H1 (cell line): ENCODE data around the gene NOL4L. TPM values are rescaled to one million over a fixed set of nuclear protein-coding genes. Genes with fewer than 3 reads are reported as not detected.
A peak's percentile ranks its signal among the peaks of the same experiment; 100 is the strongest.

ENCODE experiments used
- CTCF ChIA-PET: fragments of 300-600 bp; sonication (Branson Sonifier 250); formaldehyde crosslinking; loops from one replicate; lab custom pipeline; 2021; ENCODE audit not compliant: partially characterized antibody; lab: Charles Lee
- POLR2A ChIA-PET: fragments of 300-600 bp; sonication (Branson Sonifier 250); formaldehyde crosslinking; loops from one replicate; lab custom pipeline; 2021; ENCODE audit warnings: inconsistent platforms; ENCODE audit not compliant: partially characterized antibody; lab: Charles Lee
- DNase-seq, 2 experiments: peaks; one replicate each; pipeline versions ENCODE4 v3.0.0 to v3.0.0-alpha.2; 2010 to 2022; ENCODE audit warnings: low spot score in 2 of 2, low read depth in 1 of 2, mixed read lengths in 1 of 2
- FAIRE-seq: peaks from 2 replicates; lab custom pipeline; 2011; peaks lifted over from hg19 to GRCh38; lab: Jason Lieb, UNC
- H2AFZ ChIP-seq: 2 replicates; pipeline ENCODE4 v1.8.1; 2012; ENCODE audit warnings: low read length, inconsistent platforms
- H2AK5ac ChIP-seq: 2 replicates; pipeline ENCODE4 v1.6.1; 2013; ENCODE audit warnings: low read depth, low read length
- H2BK120ac ChIP-seq: replicated peaks from 2 replicates; pipeline ENCODE3; 2013; ENCODE audit warnings: low read depth, low read length, inconsistent platforms
- H2BK12ac ChIP-seq: 2 replicates; pipeline ENCODE4 v1.6.1; 2013; ENCODE audit warnings: low read depth, low read length
- H2BK15ac ChIP-seq: 2 replicates; pipeline ENCODE4 v1.6.1; 2013; ENCODE audit warnings: low read length
- H2BK20ac ChIP-seq: 2 replicates; pipeline ENCODE4 v1.6.1; 2013; ENCODE audit warnings: low read length
- H2BK5ac ChIP-seq: 2 replicates; pipeline ENCODE4 v1.6.1; 2013; ENCODE audit warnings: low read depth, low read length
- H3K14ac ChIP-seq: 2 replicates; pipeline ENCODE4 v1.6.1; 2013; ENCODE audit warnings: inconsistent platforms; ENCODE audit not compliant: insufficient read length
- H3K18ac ChIP-seq: 2 replicates; pipeline ENCODE4 v1.6.1; 2013; ENCODE audit warnings: low read length; ENCODE audit errors: extremely low read depth
- H3K23ac ChIP-seq: 2 replicates; pipeline ENCODE4 v1.6.1; 2013; ENCODE audit warnings: inconsistent platforms; ENCODE audit not compliant: insufficient read length
- H3K23me2 ChIP-seq: 2 replicates; pipeline ENCODE4 v1.6.1; 2013; ENCODE audit warnings: low read depth, low read length
- H3K27ac ChIP-seq: 2 replicates; pipeline ENCODE4 v1.6.1; 2011; ENCODE audit warnings: low read depth, low read length, inconsistent platforms
- H3K27me3 ChIP-seq, 4 experiments: replicated peaks in 1 of 4; 1 replicate in 1 of 4; 2 replicates in 3 of 4; pipeline versions ENCODE4 v1.6.1 to v1.8.1; 2011 to 2013; ENCODE audit warnings: low read length in 3 of 4, mild to moderate bottlenecking in 3 of 4, inconsistent platforms in 2 of 4, mixed read lengths in 2 of 4, moderate library complexity in 1 of 4; ENCODE audit not compliant: control insufficient read depth in 3 of 4, insufficient read depth in 3 of 4; ENCODE audit errors: extremely low read depth in 1 of 4
- H3K36me3 ChIP-seq, 4 experiments: 2 replicates each; pipeline versions ENCODE4 v1.6.1 to v1.8.1; 2011 to 2013; ENCODE audit warnings: mild to moderate bottlenecking in 4 of 4, low read length in 3 of 4, moderate library complexity in 2 of 4, control low read depth in 1 of 4, inconsistent platforms in 1 of 4; ENCODE audit not compliant: insufficient read depth in 4 of 4, control insufficient read depth in 2 of 4
- H3K4ac ChIP-seq: replicated peaks from 2 replicates; pipeline ENCODE3; 2013; ENCODE audit warnings: low read length, low read depth, mixed read lengths, inconsistent platforms; ENCODE audit not compliant: insufficient read length
- H3K4me1 ChIP-seq, 4 experiments: replicated peaks in 1 of 4; 1 replicate in 1 of 4; 2 replicates in 3 of 4; pipeline versions ENCODE4 v1.6.1 to v1.8.1; 2011 to 2013; ENCODE audit warnings: low read length in 3 of 4, inconsistent platforms in 2 of 4, mixed read lengths in 1 of 4; ENCODE audit not compliant: insufficient read depth in 4 of 4, control insufficient read depth in 3 of 4
- H3K4me2 ChIP-seq, 2 experiments: 2 replicates each; pipeline versions ENCODE4 v1.6.1 to v1.8.1; 2011 to 2013; ENCODE audit warnings: low read depth in 2 of 2, low read length in 2 of 2, control low read depth in 1 of 2, inconsistent platforms in 1 of 2, mild to moderate bottlenecking in 1 of 2; ENCODE audit not compliant: insufficient read depth in 1 of 2
- H3K4me3 ChIP-seq, 4 experiments: fragments of 200-600, 300-600 bp in 1 of 4; sonication (generic), shearing (Covaris generic), sonication (Bioruptor Twin) in 1 of 4; 2 replicates each; pipeline versions ENCODE4 v1.5.1 to v1.8.1; 2011 to 2016; ENCODE audit warnings: low read length in 4 of 4, low read depth in 3 of 4, control low read depth in 2 of 4, inconsistent platforms in 2 of 4, mild to moderate bottlenecking in 2 of 4, mixed read lengths in 1 of 4, moderate library complexity in 1 of 4; ENCODE audit not compliant: insufficient read depth in 2 of 4; ENCODE audit errors: extremely low read depth in 1 of 4
- H3K56ac ChIP-seq: replicated peaks from 2 replicates; pipeline ENCODE3; 2013; ENCODE audit warnings: low read depth, mild to moderate bottlenecking, mixed read lengths, low read length, inconsistent platforms; ENCODE audit not compliant: insufficient read length
- H3K79me1 ChIP-seq: 2 replicates; pipeline ENCODE4 v1.6.1; 2013; ENCODE audit warnings: low read depth, low read length, control low read depth
- H3K79me2 ChIP-seq, 2 experiments: 2 replicates each; pipeline versions ENCODE4 v1.6.1 to v1.8.1; 2012 to 2013; ENCODE audit warnings: low read length in 2 of 2, mild to moderate bottlenecking in 2 of 2, inconsistent platforms in 1 of 2; ENCODE audit not compliant: insufficient read depth in 2 of 2, control insufficient read depth in 1 of 2
- H3K9ac ChIP-seq, 4 experiments: replicated peaks in 1 of 4; 1 replicate in 1 of 4; 2 replicates in 3 of 4; pipeline versions ENCODE4 v1.6.1 to v1.8.1; 2011 to 2013; ENCODE audit warnings: low read depth in 3 of 4, low read length in 3 of 4, control low read depth in 2 of 4, mild to moderate bottlenecking in 2 of 4, moderate library complexity in 2 of 4, inconsistent platforms in 1 of 4; ENCODE audit errors: extremely low read depth in 1 of 4
- H3K9me3 ChIP-seq, 2 experiments: 2 replicates each; pipeline versions ENCODE4 v1.6.1 to v1.8.1; 2012 to 2013; ENCODE audit warnings: mild to moderate bottlenecking in 2 of 2, moderate library complexity in 2 of 2, control low read depth in 1 of 2, inconsistent platforms in 1 of 2, low read depth in 1 of 2, low read length in 1 of 2, mixed read lengths in 1 of 2; ENCODE audit not compliant: insufficient read depth in 2 of 2
- H4K20me1 ChIP-seq, 2 experiments: replicated peaks in 1 of 2; 2 replicates each; pipeline versions ENCODE3 to v1.8.1; 2011 to 2013; ENCODE audit warnings: inconsistent platforms in 2 of 2, low read length in 2 of 2, mild to moderate bottlenecking in 1 of 2; ENCODE audit not compliant: insufficient read depth in 2 of 2, control insufficient read depth in 1 of 2
- H4K5ac ChIP-seq: 2 replicates; pipeline ENCODE4 v1.6.1; 2013; ENCODE audit warnings: low read length, low read depth, mixed read lengths, inconsistent platforms; ENCODE audit not compliant: insufficient read length
- H4K8ac ChIP-seq: 2 replicates; pipeline ENCODE4 v1.8.0; 2013; ENCODE audit warnings: mild to moderate bottlenecking, moderate library complexity, low read length, inconsistent platforms; ENCODE audit not compliant: insufficient read depth; ENCODE audit errors: extremely low read depth
- H4K91ac ChIP-seq: replicated peaks from 2 replicates; pipeline ENCODE3; 2013; ENCODE audit warnings: low read length, mixed read lengths, inconsistent platforms; ENCODE audit not compliant: insufficient read length
- GTF2F1 ChIP-seq: IDR thresholded peaks from 2 replicates; pipeline ENCODE4 v1.6.1; 2012; ENCODE audit warnings: low read depth, low read length, improper control_type of control experiment, borderline replicate concordance
- HDAC6 ChIP-seq: IDR thresholded peaks from one replicate; pipeline ENCODE4 v1.7.1; 2012; ENCODE audit warnings: low read depth, mild to moderate bottlenecking, inconsistent platforms, low read length, moderate library complexity
- POLR2A ChIP-seq, 2 experiments: IDR thresholded peaks; 1 replicate in 1 of 2; 2 replicates in 1 of 2; pipeline ENCODE4 v1.6.1; 2011; ENCODE audit warnings: low read depth in 2 of 2, low read length in 2 of 2, mild to moderate bottlenecking in 2 of 2; ENCODE audit errors: control extremely low read depth in 1 of 2
- POLR2AphosphoS5 ChIP-seq: IDR thresholded peaks from 2 replicates; pipeline ENCODE4 v1.6.1; 2011; ENCODE audit warnings: low read depth, low read length
- SIN3A ChIP-seq, 2 experiments: IDR thresholded peaks in 1 of 2; conservative IDR thresholded peaks in 1 of 2; 2 replicates each; pipeline ENCODE4 v1.6.1; 2011 to 2012; ENCODE audit warnings: low read length in 2 of 2, improper control_type of control experiment in 1 of 2, low read depth in 1 of 2, mild to moderate bottlenecking in 1 of 2
- SUZ12 ChIP-seq: fragments of 200-600 bp; sonication (generic); IDR thresholded peaks from 2 replicates; pipeline ENCODE4 v1.6.1; 2012; ENCODE audit warnings: mild to moderate bottlenecking, inconsistent platforms, low read length, moderate library complexity, mixed read lengths
- WGBS, 2 experiments: shearing (Covaris generic) in 1 of 2; methylation state at CpG; one replicate each; pipeline versions ENCODE4 v1.1.6 to v1.1.7; 2013 to 2015; ENCODE audit warnings: low lambda C conversion rate in 2 of 2, mixed read lengths in 2 of 2, inconsistent platforms in 1 of 2, low coverage in 1 of 2, missing lambda C conversion rate in 1 of 2; ENCODE audit not compliant: insufficient replicate concordance in 2 of 2, insufficient coverage in 1 of 2, insufficient read length in 1 of 2; ENCODE audit errors: extremely low coverage in 1 of 2, missing lambda C conversion rate in 1 of 2; 5-methylcytosine and 5-hydroxymethylcytosine counted together
- polyA plus RNA-seq, 7 experiments: library from polyadenylated mRNA; depleted of rRNA in 3 of 7; stranded (reverse) in 5 of 7; unstranded in 2 of 7; fragments of >200 nt in 5 of 7; fragments of 200-250 nt in 2 of 7; gene quantifications; 1 replicate in 5 of 7; 2 replicates in 1 of 7; 4 replicates in 1 of 7; pipeline versions ENCODE4 v1.2.1 to v1.2.3, GENCODE V29; 2011 to 2013; ENCODE audit warnings: missing spikeins in 2 of 7, mixed read lengths in 2 of 7
- total RNA-seq: library from RNA; stranded (reverse); fragmentation: NEBNext Ultra II Directional; extraction: Animal tissue kit (Norgen Biotek cat#: 25700); gene quantifications from 2 replicates; pipeline ENCODE4 v1.2.1, GENCODE V29; 2021
- TF ChIP-seq, protein P1 (sequence below): IDR thresholded peaks from 2 replicates; pipeline ENCODE4 v1.6.1; 2012; ENCODE audit warnings: low read length, inconsistent platforms
- TF ChIP-seq, protein P2 (sequence below): IDR thresholded peaks from 2 replicates; pipeline ENCODE4 v1.6.1; 2011; ENCODE audit warnings: low read depth, mild to moderate bottlenecking, low read length; ENCODE audit not compliant: insufficient read depth
- TF ChIP-seq, protein P3 (sequence below): IDR thresholded peaks from 2 replicates; pipeline ENCODE4 v1.6.1; 2011; ENCODE audit warnings: low read length, improper control_type of control experiment

NOL4L gene
- total and polyA plus RNA-seq, 2 of the 8 experiments (the other 6 are each of a cell fraction or from before 2014, with no cell fraction given) = 15.3 to 23.7 TPM

DNA sequence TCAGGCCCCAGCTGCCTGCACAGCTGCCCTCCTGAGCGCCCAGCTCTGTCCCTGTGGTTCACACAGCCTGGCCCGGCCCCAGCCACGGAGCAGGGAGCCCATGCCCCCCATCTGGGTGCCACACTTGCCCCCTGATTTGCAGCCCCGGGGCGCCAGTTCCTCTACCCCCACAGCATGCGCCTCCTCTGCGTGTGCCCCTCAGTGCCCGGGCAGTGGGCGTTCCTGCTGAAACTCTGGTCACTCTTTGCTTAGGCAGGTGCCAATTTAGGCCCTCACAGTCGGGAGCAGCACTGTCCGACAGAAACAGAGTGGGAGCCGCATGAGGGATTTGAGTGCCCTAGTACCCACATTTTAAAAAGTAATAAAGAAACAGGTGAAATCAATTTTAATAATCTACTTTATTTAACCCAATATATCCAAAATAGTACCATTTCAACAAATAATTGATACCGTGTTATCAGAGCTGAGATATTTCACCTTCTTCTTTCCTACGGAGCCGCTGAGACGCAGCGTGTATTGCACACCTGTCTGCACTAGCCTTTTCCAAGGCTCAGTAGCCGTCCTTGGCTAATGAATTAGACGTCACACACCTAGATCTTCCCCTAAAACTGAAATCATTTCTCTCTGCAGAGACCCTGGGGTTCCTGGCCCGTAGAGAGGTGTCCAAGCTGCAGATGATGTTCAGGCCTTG lies 120.6 kb downstream of the NOL4L start:
- H3K36me3 ChIP-seq = no peaks in the 10 kb centered on the region
- H2BK5ac ChIP-seq = peak overlapping the region; percentile 66; the same call in 1 of the 2 replicates
- peaks cover 20 to 37% of the 10 kb centered on the region in 2 experiments for H4K20me1 ChIP-seq
- no peak overlapping the region for H4K8ac ChIP-seq
- H3K4me1 ChIP-seq = peaks cover 0 to 26% (median 16%) of the 10 kb centered on the region in 4 experiments; a peak in 6 of 7 replicates
- no peak overlapping the region for H2BK12ac ChIP-seq
- 91% methylated on average over 20 of the region's 20 CpGs; no CpG with 5 or more reads in 1 of the 2 experiments for WGBS, 2 experiments
- H3K79me1 ChIP-seq = peaks cover 12% of the 10 kb centered on the region
- no peak overlapping the region for H4K91ac ChIP-seq
- H2AFZ ChIP-seq = no peak overlapping the region
- H3K27ac ChIP-seq = 0 out of 2 replicates have a peak overlapping the region, but pooled peaks have one; percentile 14
- H3K4ac ChIP-seq = no peak overlapping the region
- no peak for DNase-seq
- H3K79me2 ChIP-seq = peaks cover 0 to 4% of the 10 kb centered on the region in 2 experiments; a peak in 1 of 4 replicates
- ChIA-PET CTCF (no interaction called here), POLR2A (interaction anchor here (1.2 to 1.6 kb wide), 2 partner anchors 11 to 133 kb away, joined by 4 read pairs; no protein-coding TSS in a partner anchor)
- H2BK20ac ChIP-seq = no peak overlapping the region
- no peak overlapping the region for H3K14ac ChIP-seq
- no peak overlapping the region for H4K5ac ChIP-seq
- no peak for FAIRE-seq
- no peak overlapping the region for H3K56ac ChIP-seq
- H3K4me2 ChIP-seq = no peak overlapping the region
- no peak overlapping the region for H3K9ac ChIP-seq
- no peak overlapping the region; the same call in 1 of the 2 replicates for H3K18ac ChIP-seq
- H3K27me3 ChIP-seq = no peaks in the 10 kb centered on the region
- no peak overlapping the region for H3K23ac ChIP-seq
- no peak overlapping the region for H2BK15ac ChIP-seq
- H3K9me3 ChIP-seq = no peaks in the 10 kb centered on the region
- no peak overlapping the region for H2AK5ac ChIP-seq
- no peak overlapping the region for H3K4me3 ChIP-seq
- H2BK120ac ChIP-seq = no peak overlapping the region
- no peaks in the 10 kb centered on the region for H3K23me2 ChIP-seq
- TF ChIP-seq, protein P1, sequence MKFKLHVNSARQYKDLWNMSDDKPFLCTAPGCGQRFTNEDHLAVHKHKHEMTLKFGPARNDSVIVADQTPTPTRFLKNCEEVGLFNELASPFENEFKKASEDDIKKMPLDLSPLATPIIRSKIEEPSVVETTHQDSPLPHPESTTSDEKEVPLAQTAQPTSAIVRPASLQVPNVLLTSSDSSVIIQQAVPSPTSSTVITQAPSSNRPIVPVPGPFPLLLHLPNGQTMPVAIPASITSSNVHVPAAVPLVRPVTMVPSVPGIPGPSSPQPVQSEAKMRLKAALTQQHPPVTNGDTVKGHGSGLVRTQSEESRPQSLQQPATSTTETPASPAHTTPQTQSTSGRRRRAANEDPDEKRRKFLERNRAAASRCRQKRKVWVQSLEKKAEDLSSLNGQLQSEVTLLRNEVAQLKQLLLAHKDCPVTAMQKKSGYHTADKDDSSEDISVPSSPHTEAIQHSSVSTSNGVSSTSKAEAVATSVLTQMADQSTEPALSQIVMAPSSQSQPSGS = no peak
- TF ChIP-seq SIN3A (conservative IDR thresholded peaks at IDR 0.05 in 1 of 2, IDR thresholded peaks at IDR 0.05 in 1 of 2; ENCODE audit: low read depth in 1 of 2, low read length in 2 of 2) (no peak), POLR2AphosphoS5 (no peak), HDAC6 (no peak), POLR2A (IDR thresholded peaks at IDR 0.05; ENCODE audit: control extremely low read depth in 1 of 2, low read depth in 2 of 2, low read length in 2 of 2) (no peak), GTF2F1 (no peak), SUZ12 (no peak)
- TF ChIP-seq, protein P2, sequence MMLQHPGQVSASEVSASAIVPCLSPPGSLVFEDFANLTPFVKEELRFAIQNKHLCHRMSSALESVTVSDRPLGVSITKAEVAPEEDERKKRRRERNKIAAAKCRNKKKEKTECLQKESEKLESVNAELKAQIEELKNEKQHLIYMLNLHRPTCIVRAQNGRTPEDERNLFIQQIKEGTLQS = no peak
- TF ChIP-seq, protein P3, sequence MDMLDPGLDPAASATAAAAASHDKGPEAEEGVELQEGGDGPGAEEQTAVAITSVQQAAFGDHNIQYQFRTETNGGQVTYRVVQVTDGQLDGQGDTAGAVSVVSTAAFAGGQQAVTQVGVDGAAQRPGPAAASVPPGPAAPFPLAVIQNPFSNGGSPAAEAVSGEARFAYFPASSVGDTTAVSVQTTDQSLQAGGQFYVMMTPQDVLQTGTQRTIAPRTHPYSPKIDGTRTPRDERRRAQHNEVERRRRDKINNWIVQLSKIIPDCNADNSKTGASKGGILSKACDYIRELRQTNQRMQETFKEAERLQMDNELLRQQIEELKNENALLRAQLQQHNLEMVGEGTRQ = no peak
